Activated naive CD4-positive, alpha-beta T cell treated with anti-CD3 and anti-CD28 coated beads, Interleukin-2, amount 50 U/mL, for 24 hours (primary cell): Measurements from ENCODE around the gene ABI1.
"Not testable (repeated sequence)": the region's sequence is repeated elsewhere in the genome, so short reads cannot be mapped to it uniquely, and the experiment has no call there.

ENCODE experiments used
- H3K27ac Mint-ChIP-seq: one replicate; pipeline ENCODE4 v1.8.0; 2021; ENCODE audit warnings: mild to moderate bottlenecking, mixed read lengths
- H3K27me3 Mint-ChIP-seq: one replicate; pipeline ENCODE4 v1.8.0; 2021; ENCODE audit warnings: mixed read lengths
- H3K36me3 Mint-ChIP-seq: one replicate; pipeline ENCODE4 v1.8.0; 2021; ENCODE audit warnings: mixed read lengths
- H3K4me1 Mint-ChIP-seq: one replicate; pipeline ENCODE4 v1.8.0; 2021; ENCODE audit warnings: mixed read lengths
- H3K4me3 Mint-ChIP-seq: one replicate; pipeline ENCODE4 v1.8.0; 2021; ENCODE audit warnings: mild to moderate bottlenecking, mixed read lengths
- H3K9me3 Mint-ChIP-seq: one replicate; pipeline ENCODE4 v1.8.0; 2021; ENCODE audit warnings: mixed read lengths

The ABI1 gene

GRCh38 chr10:26860443-26861204, at the start of gene ABI1:
TSS of gene ABI1 (minus strand) at chr10:26860958. CDS start at chr10:26860863, 95 bp downstream.
- Mint-ChIP-seq H3K36me3 (peaks cover 2% of the 10 kb centered on the region), H3K4me1 (peaks cover 33% of the 10 kb centered on the region), H3K27ac (peak within 1 kb of the TSS; percentile 96), H3K27me3 (no peaks in the 10 kb centered on the region), H3K4me3 (peak within 1 kb of the TSS; percentile 94), H3K9me3 (no peaks in the 10 kb centered on the region)

GRCh38 chr10:26909753-26910152, 49.0 kb upstream of the ABI1 start:
- Mint-ChIP-seq H3K4me3 (no peak overlapping the region), H3K4me1 (no peaks in the 10 kb centered on the region), H3K27me3 (no peaks in the 10 kb centered on the region), H3K27ac (no peak overlapping the region), H3K36me3 (no peaks in the 10 kb centered on the region), H3K9me3 (no peaks in the 10 kb centered on the region)

- H3K36me3 Mint-ChIP-seq, H3K27ac Mint-ChIP-seq, H3K4me1 Mint-ChIP-seq, H3K27me3 Mint-ChIP-seq, H3K4me3 Mint-ChIP-seq, H3K9me3 Mint-ChIP-seq: not testable (repeated sequence)
Observed at GRCh38 chr10:26905253-26905781, 44.6 kb upstream of the ABI1 start.

DNA sequence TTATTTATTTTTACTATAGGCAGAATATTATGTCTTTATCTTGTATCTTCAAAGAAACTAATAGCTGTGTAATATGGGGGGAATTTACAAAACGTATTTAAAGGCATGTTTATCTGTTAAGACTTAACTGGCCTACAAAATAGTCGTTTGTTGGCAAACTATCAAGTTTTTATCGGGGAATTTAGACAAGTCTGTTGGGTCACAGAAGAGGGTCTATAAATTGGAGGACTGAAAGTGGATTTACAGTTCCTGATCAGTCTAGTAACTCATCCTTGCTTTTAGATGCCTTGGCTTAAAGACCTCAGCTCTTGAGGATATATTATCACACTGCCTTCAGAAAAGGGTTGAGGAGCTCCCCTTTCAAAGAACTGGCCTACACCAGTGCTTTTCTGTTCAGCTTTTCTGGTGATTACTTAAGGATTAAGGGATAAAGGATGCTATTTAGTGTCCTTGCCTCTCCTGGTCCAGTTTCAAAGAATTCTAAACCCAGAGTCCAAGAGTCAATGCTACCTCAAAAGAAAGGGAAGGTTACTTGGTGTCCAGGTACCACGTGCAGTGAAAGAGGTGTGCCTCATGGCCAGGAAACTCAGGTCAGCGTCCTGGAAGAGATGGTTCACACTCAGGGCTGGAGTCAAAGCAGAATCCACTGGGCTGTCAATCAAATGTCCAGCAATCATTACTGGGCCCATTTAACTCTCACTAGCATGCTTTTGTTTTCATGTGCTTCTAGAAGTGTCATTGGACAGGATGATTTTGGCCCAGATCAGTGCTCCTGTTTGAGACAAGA, 42.9 kb upstream of the ABI1 start:
- Mint-ChIP-seq H3K27me3 (peaks cover 2% of the 10 kb centered on the region), H3K4me1 (no peaks in the 10 kb centered on the region), H3K9me3 (no peaks in the 10 kb centered on the region), H3K36me3 (no peaks in the 10 kb centered on the region), H3K4me3 (no peak overlapping the region), H3K27ac (no peak overlapping the region)

DNA sequence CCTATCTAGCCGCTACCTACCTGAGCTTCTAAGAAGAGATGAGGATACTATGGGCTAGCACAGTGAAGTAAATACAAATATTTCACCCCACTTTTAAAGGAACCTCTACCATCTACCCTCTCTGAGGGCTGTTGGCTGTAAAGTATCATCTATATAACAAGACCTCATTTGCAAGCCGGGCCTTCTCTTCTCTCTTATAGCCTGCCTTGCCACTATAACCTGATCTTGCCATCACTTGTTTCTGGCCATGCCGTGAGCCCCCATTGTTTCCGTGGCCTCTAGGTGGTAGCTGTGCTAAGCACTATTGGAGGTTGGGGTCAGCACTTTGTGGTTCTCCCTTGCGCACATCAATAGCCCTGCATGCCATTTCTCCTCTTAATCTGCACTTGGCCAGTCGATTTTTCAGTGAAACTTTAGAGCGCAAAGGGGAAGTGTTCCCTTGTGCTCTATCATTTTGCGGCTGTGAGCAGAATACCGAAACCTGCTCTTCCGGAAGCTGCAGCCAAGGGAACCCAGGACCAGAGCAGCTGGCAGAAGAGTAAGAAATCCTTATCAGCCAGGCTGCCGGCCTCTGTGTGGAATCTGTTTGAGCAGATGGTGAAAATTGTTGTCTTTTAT, 31.7 kb upstream of the ABI1 start:
- H3K36me3 Mint-ChIP-seq, result not testable (repeated sequence)

GRCh38 chr10:26890956-26891355, 30.2 kb upstream of the ABI1 start:
- Mint-ChIP-seq H3K9me3 (no peaks in the 10 kb centered on the region), H3K4me1 (no peaks in the 10 kb centered on the region), H3K27ac (no peak overlapping the region), H3K4me3 (no peak overlapping the region), H3K36me3 (peaks cover 1% of the 10 kb centered on the region), H3K27me3 (peaks cover 3% of the 10 kb centered on the region)

More for the DNA sequence above, 31.7 kb upstream of the ABI1 start:
- H3K27ac Mint-ChIP-seq, H3K9me3 Mint-ChIP-seq, H3K27me3 Mint-ChIP-seq, H3K4me1 Mint-ChIP-seq, H3K4me3 Mint-ChIP-seq: not testable (repeated sequence)

DNA sequence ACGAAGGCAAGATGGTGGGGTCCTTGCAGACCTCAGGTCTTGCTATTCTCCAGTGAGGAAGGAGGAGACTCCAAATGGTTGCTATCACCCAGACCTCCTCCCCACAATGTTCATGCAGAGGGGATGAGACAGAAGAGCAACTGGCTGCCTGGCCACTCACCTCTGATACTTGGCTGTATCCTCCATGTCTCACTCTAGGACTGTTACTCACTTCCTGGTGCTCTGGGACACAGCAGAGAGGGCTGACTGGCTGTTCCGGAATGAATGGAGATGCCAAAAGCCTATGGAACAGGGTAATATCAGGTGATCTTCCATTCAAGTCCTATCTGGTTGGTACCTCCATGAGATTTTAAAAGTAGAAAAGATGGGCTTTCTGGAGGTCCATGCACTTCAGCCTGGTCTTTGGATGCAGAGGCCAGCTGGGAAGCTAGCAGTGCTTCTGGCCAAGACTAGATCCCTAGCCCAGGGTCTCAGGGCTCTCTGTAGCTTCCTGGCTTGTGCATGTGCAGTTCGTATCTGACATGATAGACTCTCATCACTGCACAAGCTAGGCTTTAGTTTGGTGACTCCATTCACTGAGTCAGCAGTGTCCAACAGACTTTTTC, 27.0 kb upstream of the ABI1 start:
- H3K27ac Mint-ChIP-seq, result no peak overlapping the region
- peaks cover 1% of the 10 kb centered on the region for H3K36me3 Mint-ChIP-seq
- no peaks in the 10 kb centered on the region for H3K4me1 Mint-ChIP-seq
- no peak overlapping the region for H3K4me3 Mint-ChIP-seq
- no peaks in the 10 kb centered on the region for H3K9me3 Mint-ChIP-seq
- peaks cover 1% of the 10 kb centered on the region for H3K27me3 Mint-ChIP-seq

- Mint-ChIP-seq H3K27me3 (peaks cover 5% of the 10 kb centered on the region), H3K27ac (no peak overlapping the region), H3K36me3 (no peaks in the 10 kb centered on the region), H3K4me3 (no peak overlapping the region), H3K9me3 (no peaks in the 10 kb centered on the region), H3K4me1 (no peaks in the 10 kb centered on the region)
Observed at GRCh38 chr10:26881600-26882331, 21.0 kb upstream of the ABI1 start.

- peaks cover 5% of the 10 kb centered on the region for H3K27me3 Mint-ChIP-seq
- no peaks in the 10 kb centered on the region for H3K9me3 Mint-ChIP-seq
- no peaks in the 10 kb centered on the region for H3K36me3 Mint-ChIP-seq
Observed at GRCh38 chr10:26879744-26880143, 19.0 kb upstream of the ABI1 start.

GRCh38 chr10:26870766-26871165, 10.0 kb upstream of the ABI1 start:
- peaks cover 2% of the 10 kb centered on the region for H3K27me3 Mint-ChIP-seq
- H3K4me1 Mint-ChIP-seq, result peaks cover 11% of the 10 kb centered on the region
- H3K36me3 Mint-ChIP-seq, result no peaks in the 10 kb centered on the region
- no peaks in the 10 kb centered on the region for H3K9me3 Mint-ChIP-seq
- no peak overlapping the region for H3K4me3 Mint-ChIP-seq
- H3K27ac Mint-ChIP-seq, result no peak overlapping the region

More at GRCh38 chr10:26879744-26880143, 19.0 kb upstream of the ABI1 start:
- no peak overlapping the region for H3K27ac Mint-ChIP-seq
- H3K4me3 Mint-ChIP-seq, result no peak overlapping the region
- no peaks in the 10 kb centered on the region for H3K4me1 Mint-ChIP-seq

DNA sequence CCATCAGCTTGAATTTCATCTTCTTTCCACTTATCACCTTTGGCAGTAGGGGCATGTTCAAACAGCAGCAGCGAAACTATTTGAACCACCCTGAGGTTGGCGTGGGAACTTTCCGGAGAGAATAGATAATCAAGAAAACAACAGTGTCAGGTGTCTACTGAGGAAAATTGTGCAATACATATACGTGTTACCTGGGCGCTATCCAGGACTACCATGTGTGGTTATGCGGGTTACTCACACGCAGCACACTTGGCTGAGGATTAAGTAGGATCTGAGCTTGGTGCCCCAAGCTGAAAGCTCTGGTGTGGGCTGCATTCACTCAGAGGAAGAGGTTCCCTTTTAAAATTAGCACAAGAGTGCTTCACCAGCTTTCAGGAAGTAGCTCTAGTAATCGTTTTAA, 8.8 kb upstream of the ABI1 start:
- Mint-ChIP-seq H3K36me3 (no peaks in the 10 kb centered on the region), H3K9me3 (no peaks in the 10 kb centered on the region), H3K4me1 (peaks cover 11% of the 10 kb centered on the region), H3K27me3 (peaks cover 2% of the 10 kb centered on the region), H3K4me3 (no peak overlapping the region), H3K27ac (no peak overlapping the region)

- Mint-ChIP-seq H3K27me3 (no peaks in the 10 kb centered on the region), H3K9me3 (no peaks in the 10 kb centered on the region), H3K27ac (no peak overlapping the region)
Observed at GRCh38 chr10:26863351-26864076, 2.8 kb upstream of the ABI1 start.

DNA sequence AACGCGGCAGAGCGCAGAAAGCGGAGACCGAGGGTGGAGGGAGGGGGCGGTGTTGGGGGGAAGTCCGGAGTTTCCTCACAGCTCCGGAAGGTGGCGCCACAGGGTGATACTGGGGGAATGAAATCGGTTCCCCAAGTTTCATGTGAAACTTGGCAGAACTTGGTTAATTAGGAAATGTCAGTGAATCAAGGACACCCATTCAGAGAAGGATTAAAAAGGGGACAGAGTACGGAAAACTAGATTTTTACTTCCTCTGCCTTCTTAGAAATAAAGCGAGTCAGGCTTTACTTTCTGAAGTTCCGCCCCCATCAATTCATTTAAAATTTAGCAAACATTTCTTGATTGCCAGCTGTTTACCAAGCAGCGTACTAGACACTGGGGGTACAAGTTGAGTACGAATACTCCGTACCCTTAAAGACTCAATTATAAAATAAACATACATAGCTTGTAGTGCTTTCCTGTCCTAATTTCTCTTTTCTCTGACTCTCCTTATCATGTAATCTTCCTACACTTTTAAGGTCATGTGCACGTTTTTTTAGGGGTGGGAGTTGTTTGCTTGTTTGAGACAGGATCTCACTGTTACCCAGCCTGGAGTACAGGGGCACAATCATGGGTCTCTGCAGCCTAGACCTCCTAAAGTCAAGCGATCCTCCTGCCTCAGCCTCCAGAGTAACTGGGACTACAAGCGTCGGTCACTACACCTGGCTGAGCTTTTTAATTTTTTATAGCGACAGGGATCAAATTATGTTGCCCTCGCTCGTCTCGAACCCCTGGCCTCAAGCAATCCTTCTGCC, 644 bp upstream of the ABI1 start:
- Mint-ChIP-seq H3K27me3 (no peaks in the 10 kb centered on the region), H3K4me3 (peak overlapping the region; percentile 94), H3K27ac (peak overlapping the region; percentile 95)

More at GRCh38 chr10:26863351-26864076, 2.8 kb upstream of the ABI1 start:
- no peak overlapping the region for H3K4me3 Mint-ChIP-seq
- H3K36me3 Mint-ChIP-seq, result no peaks in the 10 kb centered on the region
- H3K4me1 Mint-ChIP-seq, result peaks cover 16% of the 10 kb centered on the region

DNA sequence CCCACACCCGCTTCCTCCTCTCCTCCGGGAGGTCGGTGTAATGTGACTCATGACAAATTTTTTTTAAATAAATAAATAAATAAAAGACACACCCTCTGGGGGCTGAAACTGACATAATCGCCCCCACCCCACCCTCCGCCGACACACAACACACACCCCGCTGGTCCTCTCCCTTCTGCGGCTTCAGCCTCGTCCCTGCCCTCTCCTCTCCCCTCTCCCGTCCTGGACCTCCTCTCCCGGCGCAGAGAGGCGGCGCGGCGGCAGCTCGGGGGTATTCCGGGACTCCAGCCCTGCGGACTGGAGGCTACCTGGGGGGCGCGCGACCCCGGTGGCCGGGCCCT, 686 bp downstream of the ABI1 start:
- Mint-ChIP-seq H3K27me3 (no peaks in the 10 kb centered on the region), H3K27ac (peak overlapping the region; percentile 96), H3K4me3 (peak overlapping the region; percentile 94), H3K36me3 (peaks cover 2% of the 10 kb centered on the region), H3K4me1 (peaks cover 39% of the 10 kb centered on the region), H3K9me3 (no peaks in the 10 kb centered on the region)

More for the DNA sequence above, 644 bp upstream of the ABI1 start:
- H3K4me1 Mint-ChIP-seq, result peaks cover 31% of the 10 kb centered on the region
- peaks cover 2% of the 10 kb centered on the region for H3K36me3 Mint-ChIP-seq
- no peaks in the 10 kb centered on the region for H3K9me3 Mint-ChIP-seq
